SU-DHL-6 (cell line): ENCODE measurements around the gene CCDC66.

Experiments
- H2AFZ ChIP-seq: fragments of 200-600 bp; sonication (generic); 2 replicates; pipeline ENCODE4 v1.6.1; 2014; ENCODE audit warnings: low read depth, mild to moderate bottlenecking, moderate library complexity, mixed read lengths, antibody characterized with exemption, low read length; ENCODE audit not compliant: severe bottlenecking
- H3F3A ChIP-seq: fragments of 200-600 bp; shearing (Covaris generic); 2 replicates; pipeline ENCODE4 v1.6.0; 2016; ENCODE audit warnings: antibody characterized with exemption, mild to moderate bottlenecking; ENCODE audit not compliant: insufficient read depth
- H3K27ac ChIP-seq: fragments of 200-600 bp; sonication (generic); 2 replicates; pipeline ENCODE4 v1.5.1; 2016; ENCODE audit warnings: low read depth, mild to moderate bottlenecking, low read length, moderate library complexity, mixed read lengths
- H3K27me3 ChIP-seq: fragments of 200-600 bp; sonication (generic), shearing (Covaris generic); 2 replicates; pipeline ENCODE4 v1.6.0; 2014; ENCODE audit warnings: mild to moderate bottlenecking, low read length
- H3K36me3 ChIP-seq: fragments of 200-600 bp; sonication (generic); 2 replicates; pipeline ENCODE4 v1.6.1; 2014; ENCODE audit warnings: mild to moderate bottlenecking, low read length, mixed read lengths
- H3K4me2 ChIP-seq: fragments of 300-600, 200-600 bp; shearing (Covaris generic), sonication (generic); 2 replicates; pipeline ENCODE4 v1.6.0; 2014; ENCODE audit warnings: low read length, low read depth, mild to moderate bottlenecking; ENCODE audit not compliant: poor library complexity, severe bottlenecking
- H3K4me3 ChIP-seq: fragments of 200-600 bp; sonication (generic); 2 replicates; pipeline ENCODE4 v1.5.1; 2014; ENCODE audit warnings: antibody characterized with exemption, low read length, mild to moderate bottlenecking, mixed read lengths; ENCODE audit not compliant: insufficient read depth, poor library complexity, severe bottlenecking
- H3K79me2 ChIP-seq: fragments of 200-600 bp; sonication (generic); 2 replicates; pipeline ENCODE4 v1.6.1; 2014; ENCODE audit warnings: mild to moderate bottlenecking, low read length, moderate library complexity; ENCODE audit not compliant: insufficient read depth
- H3K9ac ChIP-seq: fragments of 200-600 bp; sonication (generic); 2 replicates; pipeline ENCODE4 v1.7.0; 2014; ENCODE audit warnings: mild to moderate bottlenecking, low read length
- H3K9me2 ChIP-seq: fragments of 200-600 bp; sonication (generic); replicated peaks from 2 replicates; pipeline ENCODE4 v1.6.1; 2014; ENCODE audit warnings: low read length; ENCODE audit not compliant: insufficient read depth
- H3K9me3 ChIP-seq: fragments of 200-600 bp; sonication (generic); 2 replicates; pipeline ENCODE4 v1.6.1; 2014; ENCODE audit warnings: low read length, mixed read lengths; ENCODE audit not compliant: insufficient read depth
- H4K20me1 ChIP-seq: fragments of 200-600 bp; sonication (generic); 2 replicates; pipeline ENCODE4 v1.6.1; 2014; ENCODE audit warnings: low read depth, mild to moderate bottlenecking, antibody characterized with exemption, low read length, moderate library complexity, mixed read lengths
- EZH2phosphoT487 ChIP-seq: fragments of 200-600 bp; sonication (generic), shearing (Covaris generic); conservative IDR thresholded peaks from 2 replicates; pipeline ENCODE4 v1.6.1; 2018; ENCODE audit warnings: mild to moderate bottlenecking, antibody characterized with exemption, low read length, moderate library complexity, mixed read lengths
- TF ChIP-seq, protein P1 (sequence below): fragments of 200-600 bp; sonication (generic); IDR thresholded peaks from one replicate; pipeline ENCODE4 v1.5.1; 2017; ENCODE audit warnings: antibody characterized with exemption, mild to moderate bottlenecking, low read length, moderate library complexity; ENCODE audit not compliant: insufficient read depth, poor library complexity, severe bottlenecking

Gene CCDC66

DNA sequence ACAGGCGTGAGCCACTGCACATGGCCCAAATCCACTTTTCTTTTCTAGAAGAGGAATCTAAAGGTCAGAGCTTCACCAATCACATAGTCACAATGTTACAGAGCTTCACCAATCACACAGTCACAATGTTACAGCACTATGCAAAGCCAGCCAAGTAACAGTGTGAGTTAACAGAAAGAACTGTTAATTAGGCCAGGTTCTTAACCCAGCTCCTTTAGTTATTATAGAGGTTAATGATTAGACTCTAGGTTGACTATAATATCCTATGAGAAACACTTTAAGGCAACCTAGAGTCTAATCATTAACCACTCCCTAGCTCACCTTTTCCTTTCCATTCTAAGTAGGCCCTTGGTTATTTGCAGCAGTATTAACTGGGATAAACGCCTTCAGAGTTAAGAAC, 72.1 kb downstream of the CCDC66 start:
- Histone ChIP-seq H4K20me1 (no peaks in the 10 kb centered on the region), H3K36me3 (peaks cover 17% of the 10 kb centered on the region)

DNA sequence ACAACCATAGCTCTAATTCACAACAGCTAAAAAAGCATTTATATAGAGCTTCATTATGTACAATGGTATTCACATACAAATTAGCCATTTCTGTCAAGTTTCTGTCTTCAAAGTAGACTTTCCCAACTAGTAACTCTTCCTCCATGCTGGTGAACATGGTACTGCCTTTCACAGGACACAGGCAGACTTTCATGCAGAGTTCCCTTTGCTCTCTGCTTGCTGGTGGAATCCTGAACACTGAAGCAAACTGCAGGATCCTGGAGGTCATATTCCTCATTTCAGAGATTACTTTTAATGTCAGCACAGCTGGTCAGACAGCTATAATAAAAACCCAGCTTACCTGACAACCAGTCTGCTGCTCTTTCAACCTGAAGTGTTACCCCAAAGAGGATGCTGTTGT, 72.5 kb downstream of the CCDC66 start:
- no peak overlapping the region for H3K4me2 ChIP-seq
- H3K9me3 ChIP-seq: no peaks in the 10 kb centered on the region
- H3K27me3 ChIP-seq: no peaks in the 10 kb centered on the region
- H3F3A ChIP-seq: peaks cover 4% of the 10 kb centered on the region
- no peak overlapping the region for H3K9ac ChIP-seq
- no peak overlapping the region for H3K27ac ChIP-seq
- TF ChIP-seq, protein P1, sequence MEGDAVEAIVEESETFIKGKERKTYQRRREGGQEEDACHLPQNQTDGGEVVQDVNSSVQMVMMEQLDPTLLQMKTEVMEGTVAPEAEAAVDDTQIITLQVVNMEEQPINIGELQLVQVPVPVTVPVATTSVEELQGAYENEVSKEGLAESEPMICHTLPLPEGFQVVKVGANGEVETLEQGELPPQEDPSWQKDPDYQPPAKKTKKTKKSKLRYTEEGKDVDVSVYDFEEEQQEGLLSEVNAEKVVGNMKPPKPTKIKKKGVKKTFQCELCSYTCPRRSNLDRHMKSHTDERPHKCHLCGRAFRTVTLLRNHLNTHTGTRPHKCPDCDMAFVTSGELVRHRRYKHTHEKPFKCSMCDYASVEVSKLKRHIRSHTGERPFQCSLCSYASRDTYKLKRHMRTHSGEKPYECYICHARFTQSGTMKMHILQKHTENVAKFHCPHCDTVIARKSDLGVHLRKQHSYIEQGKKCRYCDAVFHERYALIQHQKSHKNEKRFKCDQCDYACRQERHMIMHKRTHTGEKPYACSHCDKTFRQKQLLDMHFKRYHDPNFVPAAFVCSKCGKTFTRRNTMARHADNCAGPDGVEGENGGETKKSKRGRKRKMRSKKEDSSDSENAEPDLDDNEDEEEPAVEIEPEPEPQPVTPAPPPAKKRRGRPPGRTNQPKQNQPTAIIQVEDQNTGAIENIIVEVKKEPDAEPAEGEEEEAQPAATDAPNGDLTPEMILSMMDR: no peak
- no peak for TF ChIP-seq EZH2phosphoT487
- H3K79me2 ChIP-seq: no peaks in the 10 kb centered on the region
- H2AFZ ChIP-seq: no peak overlapping the region
- H3K9me2 ChIP-seq: no peaks in the 10 kb centered on the region
- H3K4me3 ChIP-seq: no peak overlapping the region
- H3K36me3 ChIP-seq: peaks cover 14% of the 10 kb centered on the region
- no peaks in the 10 kb centered on the region for H4K20me1 ChIP-seq

More for the DNA sequence above, 72.1 kb downstream of the CCDC66 start:
- Histone ChIP-seq H3K9me3 (no peaks in the 10 kb centered on the region), H3K27me3 (no peaks in the 10 kb centered on the region), H3F3A (peaks cover 8% of the 10 kb centered on the region), H3K79me2 (no peaks in the 10 kb centered on the region), H3K4me2 (no peak overlapping the region), H2AFZ (no peak overlapping the region), H3K27ac (no peak overlapping the region), H3K9ac (no peak overlapping the region), H3K9me2 (no peaks in the 10 kb centered on the region), H3K4me3 (no peak overlapping the region)
- TF ChIP-seq, protein P1: no peak
- TF ChIP-seq EZH2phosphoT487: no peak

DNA sequence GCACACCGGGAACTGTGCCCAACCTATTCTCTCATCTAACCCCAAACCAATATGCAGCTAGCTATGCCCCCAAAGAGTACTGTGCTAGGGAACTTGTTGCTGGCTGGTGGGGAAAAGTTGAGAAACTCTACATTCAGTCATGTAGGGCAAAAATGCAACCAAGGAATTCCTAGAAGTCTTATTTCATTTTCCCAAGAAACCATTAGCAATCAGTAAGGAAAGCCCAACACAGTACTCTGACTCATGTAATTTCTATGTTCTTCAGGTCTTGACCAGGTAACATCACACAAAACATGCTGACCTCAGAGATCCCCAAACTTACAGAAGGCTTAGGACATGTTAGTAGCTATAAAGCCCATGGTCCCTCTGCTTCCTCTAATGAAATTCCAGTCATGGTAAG, 74.0 kb downstream of the CCDC66 start:
- Histone ChIP-seq H3K4me3 (no peak overlapping the region), H3K27me3 (no peaks in the 10 kb centered on the region), H3K27ac (no peak overlapping the region), H2AFZ (no peak overlapping the region), H3K36me3 (peaks cover 12% of the 10 kb centered on the region; the same call in 1 of the 2 replicates), H4K20me1 (no peaks in the 10 kb centered on the region), H3K9me2 (no peaks in the 10 kb centered on the region), H3K9ac (no peak overlapping the region), H3K79me2 (no peaks in the 10 kb centered on the region), H3K9me3 (no peaks in the 10 kb centered on the region), H3F3A (no peaks in the 10 kb centered on the region; the same call in none of the 2 replicates), H3K4me2 (no peak overlapping the region)
- TF ChIP-seq, protein P1: no peak
- TF ChIP-seq EZH2phosphoT487: no peak

DNA sequence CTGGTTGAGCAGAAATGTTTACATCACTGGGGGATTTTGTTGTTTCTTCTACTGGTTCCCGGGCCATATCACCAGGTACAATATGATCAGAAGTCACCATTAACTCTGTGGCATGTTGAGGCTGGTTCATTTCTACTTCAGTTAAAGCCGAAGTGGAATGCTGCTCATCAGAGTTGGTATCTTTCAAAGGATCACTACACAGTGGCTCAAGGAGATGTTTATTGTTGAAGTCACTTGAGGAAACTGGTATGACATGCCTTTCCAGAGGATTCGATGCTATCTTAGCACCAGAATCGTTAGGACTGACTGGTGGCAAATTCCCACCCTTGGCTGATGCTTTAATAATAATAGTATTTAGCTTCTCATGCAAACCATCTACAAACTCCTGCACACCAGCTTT, 76.2 kb downstream of the CCDC66 start:
- Histone ChIP-seq H3K27ac (no peak overlapping the region), H3K9me3 (no peaks in the 10 kb centered on the region), H3K9ac (no peak overlapping the region), H3K36me3 (peaks cover 13% of the 10 kb centered on the region; the same call in 1 of the 2 replicates), H2AFZ (no peak overlapping the region), H3K79me2 (no peaks in the 10 kb centered on the region), H3K9me2 (no peaks in the 10 kb centered on the region), H3K4me3 (no peak overlapping the region), H4K20me1 (no peaks in the 10 kb centered on the region), H3F3A (no peaks in the 10 kb centered on the region; the same call in 1 of the 2 replicates), H3K4me2 (no peak overlapping the region), H3K27me3 (no peaks in the 10 kb centered on the region)
- TF ChIP-seq, protein P1: no peak
- TF ChIP-seq EZH2phosphoT487: no peak
